Body of pancreas (tissue), 4 donors: ENCODE measurements around the gene PPP1R13B.

Source experiments
- CTCF ChIP-seq, 7 experiments: fragments of 450-650 bp in 4 of 7; fragments of 200-600 bp in 3 of 7; sonication (generic) in 3 of 7; IDR thresholded peaks; one replicate each; pipeline ENCODE4 v1.5.1; 2016 to 2019; ENCODE audit warnings: antibody characterized with exemption in 7 of 7
- POLR2A ChIP-seq, 3 donors: fragments of 450-650 bp; IDR thresholded peaks; one replicate each; pipeline ENCODE4 v1.6.1; 2016; ENCODE audit warnings: antibody characterized with exemption in 3 of 3, mild to moderate bottlenecking in 2 of 3

- TF ChIP-seq CTCF (IDR thresholded peaks at IDR 0.05) (no peak), POLR2A (IDR thresholded peaks at IDR 0.05) (no peak)
These were observed 7.8 kb downstream of the PPP1R13B start for GRCh38 chr14:103839579-103839978.
